ENCODE data around the gene NLRX1. TPM values are rescaled to one million over a fixed set of nuclear protein-coding genes. Genes with fewer than 3 reads are reported as not detected.
A peak's percentile ranks its signal among the peaks of the same experiment; 100 is the strongest.

The NLRX1 gene, protein sequence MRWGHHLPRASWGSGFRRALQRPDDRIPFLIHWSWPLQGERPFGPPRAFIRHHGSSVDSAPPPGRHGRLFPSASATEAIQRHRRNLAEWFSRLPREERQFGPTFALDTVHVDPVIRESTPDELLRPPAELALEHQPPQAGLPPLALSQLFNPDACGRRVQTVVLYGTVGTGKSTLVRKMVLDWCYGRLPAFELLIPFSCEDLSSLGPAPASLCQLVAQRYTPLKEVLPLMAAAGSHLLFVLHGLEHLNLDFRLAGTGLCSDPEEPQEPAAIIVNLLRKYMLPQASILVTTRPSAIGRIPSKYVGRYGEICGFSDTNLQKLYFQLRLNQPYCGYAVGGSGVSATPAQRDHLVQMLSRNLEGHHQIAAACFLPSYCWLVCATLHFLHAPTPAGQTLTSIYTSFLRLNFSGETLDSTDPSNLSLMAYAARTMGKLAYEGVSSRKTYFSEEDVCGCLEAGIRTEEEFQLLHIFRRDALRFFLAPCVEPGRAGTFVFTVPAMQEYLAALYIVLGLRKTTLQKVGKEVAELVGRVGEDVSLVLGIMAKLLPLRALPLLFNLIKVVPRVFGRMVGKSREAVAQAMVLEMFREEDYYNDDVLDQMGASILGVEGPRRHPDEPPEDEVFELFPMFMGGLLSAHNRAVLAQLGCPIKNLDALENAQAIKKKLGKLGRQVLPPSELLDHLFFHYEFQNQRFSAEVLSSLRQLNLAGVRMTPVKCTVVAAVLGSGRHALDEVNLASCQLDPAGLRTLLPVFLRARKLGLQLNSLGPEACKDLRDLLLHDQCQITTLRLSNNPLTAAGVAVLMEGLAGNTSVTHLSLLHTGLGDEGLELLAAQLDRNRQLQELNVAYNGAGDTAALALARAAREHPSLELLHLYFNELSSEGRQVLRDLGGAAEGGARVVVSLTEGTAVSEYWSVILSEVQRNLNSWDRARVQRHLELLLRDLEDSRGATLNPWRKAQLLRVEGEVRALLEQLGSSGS
- 2.7 and 7.5 TPM in 2 replicates for total RNA-seq (2014; rRNA removed; shearing (Covaris generic); ENCODE audit: low replicate concordance)

DNA sequence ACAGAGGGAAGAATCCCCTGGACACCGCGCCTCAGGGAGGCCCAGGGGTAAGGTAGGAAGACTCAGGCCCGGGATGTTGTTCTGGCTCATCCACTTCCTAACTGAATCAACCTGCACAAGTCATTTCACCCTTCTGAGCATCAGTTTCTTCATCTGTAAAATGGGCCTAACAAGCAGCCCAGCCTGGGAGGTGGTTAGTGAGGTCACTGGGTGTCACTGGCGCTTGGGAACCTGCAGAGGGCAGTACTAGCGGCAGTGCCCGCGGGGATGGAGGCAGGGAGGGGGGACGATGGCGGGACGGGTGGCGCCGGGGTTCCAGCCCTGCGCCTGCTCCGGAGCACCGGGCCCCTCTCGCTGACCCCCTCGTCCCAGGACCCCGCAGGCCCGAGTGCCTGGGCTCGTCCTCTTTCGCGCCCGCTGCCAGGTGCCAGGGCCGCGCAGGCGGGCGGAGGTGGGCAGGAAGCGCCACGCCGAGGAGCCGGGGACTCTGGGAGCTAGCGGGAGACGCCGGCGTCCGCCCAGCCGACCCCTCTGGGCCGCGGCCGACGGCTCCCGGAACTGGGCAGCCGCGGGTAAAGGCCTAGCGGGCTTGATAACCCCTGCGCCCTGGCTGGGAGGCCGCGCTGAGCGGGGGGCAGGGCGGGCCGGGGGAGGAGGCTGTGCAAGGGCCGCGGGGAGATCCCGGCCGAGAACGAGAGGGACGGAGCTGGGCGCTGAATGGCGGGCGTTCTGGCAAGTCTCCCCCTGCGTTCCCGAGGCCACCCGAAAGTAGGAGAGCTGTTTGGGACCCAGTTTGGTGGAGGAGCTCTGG lies at the start of gene NLRX1:
TSS of gene NLRX1 (plus strand) at position 255 of the 811 bp plus-strand sequence. CDS start 2,679 bp downstream, outside the sequence.
- peak within 1 kb of the TSS; percentile 74 for H3K4me3 ChIP-seq (ENCODE audit: low read length)
- no peaks in the 10 kb centered on the region for H3K27me3 ChIP-seq (ENCODE audit: low read length)
- H4K20me1 ChIP-seq (ENCODE audit: insufficient read depth, low read depth, low read length): no peaks in the 10 kb centered on the region

DNA sequence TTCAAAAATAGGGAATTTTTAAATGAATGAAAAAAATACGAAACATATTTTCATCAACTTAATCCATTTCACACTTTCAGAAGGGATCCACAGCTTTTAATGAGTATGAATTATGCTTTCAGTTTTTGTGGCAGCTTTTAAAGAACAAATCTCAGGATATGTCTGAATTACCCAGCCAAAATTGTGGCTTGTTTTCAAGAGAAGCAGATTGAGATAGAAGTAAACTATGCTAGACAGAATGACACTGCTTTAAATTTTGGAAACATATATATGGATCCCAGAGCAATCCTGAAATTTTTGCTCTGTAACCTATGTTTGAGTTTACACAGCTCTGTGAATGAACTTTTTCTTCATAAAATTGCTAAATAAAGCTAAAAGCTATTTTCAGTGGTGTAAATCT lies 49.6 kb upstream of the NLRX1 start:
- Histone ChIP-seq H3K79me2 (ENCODE audit: low read length) (peaks cover 19% of the 10 kb centered on the region), H3K27me3 (ENCODE audit: low read length) (no peaks in the 10 kb centered on the region), H3K27ac (ENCODE audit: low read length) (no peak overlapping the region), H3K9ac (ENCODE audit: low read length) (no peak overlapping the region), H3K4me1 (ENCODE audit: low read length) (peaks cover 16% of the 10 kb centered on the region), H2AFZ (ENCODE audit: low read length) (no peak overlapping the region), H3K36me3 (ENCODE audit: insufficient read depth, low read length) (peaks cover 10% of the 10 kb centered on the region; the same call in 1 of the 2 replicates), H3K9me2 (replicated peaks; ENCODE audit: insufficient read depth, low read length) (no peaks in the 10 kb centered on the region), H3K4me2 (ENCODE audit: low read depth, low read length, poor library complexity, severe bottlenecking) (no peak overlapping the region), H3K9me3 (ENCODE audit: low read length) (no peaks in the 10 kb centered on the region), H4K20me1 (ENCODE audit: insufficient read depth, low read depth, low read length) (0 out of 2 replicates have a peak, but pooled peaks cover 7% of the 10 kb centered on the region), H3K4me3 (ENCODE audit: low read length) (no peak overlapping the region)
- no peak for DNase-seq

More for the DNA sequence above, at the start of gene NLRX1:
- Histone ChIP-seq H3K9ac (ENCODE audit: low read length) (peak within 1 kb of the TSS; percentile 79), H3K4me2 (ENCODE audit: low read depth, low read length, poor library complexity, severe bottlenecking) (peak within 1 kb of the TSS; percentile 73), H3K79me2 (ENCODE audit: low read length) (no peaks in the 10 kb centered on the region), H3K9me3 (ENCODE audit: low read length) (no peaks in the 10 kb centered on the region), H3K36me3 (ENCODE audit: insufficient read depth, low read length) (no peaks in the 10 kb centered on the region), H3K4me1 (ENCODE audit: low read length) (peaks cover 3% of the 10 kb centered on the region), H3K27ac (ENCODE audit: low read length) (no peak within 1 kb of the TSS), H3K9me2 (replicated peaks; ENCODE audit: insufficient read depth, low read length) (no peaks in the 10 kb centered on the region), H2AFZ (ENCODE audit: low read length) (peak within 1 kb of the TSS; percentile 78; the same call in 1 of the 2 replicates)
- DNase-seq: peak; percentile 88

DNA sequence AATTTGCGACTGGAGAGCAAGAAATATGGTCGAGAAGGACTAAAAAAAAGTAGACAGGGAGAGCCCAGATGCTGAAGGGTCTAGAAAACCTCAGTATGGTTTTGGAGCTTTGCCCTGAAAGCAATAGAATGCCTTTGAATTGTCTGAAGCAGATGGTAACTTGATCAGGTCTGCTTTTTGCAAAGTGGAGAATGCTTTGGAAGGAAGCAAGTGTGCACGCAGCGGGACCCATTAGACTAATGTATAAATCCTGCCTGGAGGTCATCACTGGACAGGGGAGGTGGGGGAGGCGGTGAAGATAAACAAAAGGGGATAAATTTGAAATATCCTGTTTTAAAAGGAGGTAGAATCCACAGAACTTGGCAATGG lies 47.9 kb upstream of the NLRX1 start:
- peak overlapping the region; percentile 78 for H3K27ac ChIP-seq (ENCODE audit: low read length)
- H3K9me3 ChIP-seq (ENCODE audit: low read length): no peaks in the 10 kb centered on the region
- peak overlapping the region; percentile 76 for H3K4me2 ChIP-seq (ENCODE audit: low read depth, low read length, poor library complexity, severe bottlenecking)
- peak; percentile 53 for DNase-seq
- H4K20me1 ChIP-seq (ENCODE audit: insufficient read depth, low read depth, low read length): 0 out of 2 replicates have a peak, but pooled peaks cover 7% of the 10 kb centered on the region
- H3K27me3 ChIP-seq (ENCODE audit: low read length): no peaks in the 10 kb centered on the region
- H3K4me3 ChIP-seq (ENCODE audit: low read length): peak overlapping the region; percentile 62
- peaks cover 19% of the 10 kb centered on the region for H3K79me2 ChIP-seq (ENCODE audit: low read length)
- no peaks in the 10 kb centered on the region for H3K9me2 ChIP-seq (replicated peaks; ENCODE audit: insufficient read depth, low read length)
- no peak overlapping the region for H2AFZ ChIP-seq (ENCODE audit: low read length)
- H3K36me3 ChIP-seq (ENCODE audit: insufficient read depth, low read length): peaks cover 10% of the 10 kb centered on the region; the same call in 1 of the 2 replicates
- H3K9ac ChIP-seq (ENCODE audit: low read length): peak overlapping the region; percentile 73
- peaks cover 16% of the 10 kb centered on the region for H3K4me1 ChIP-seq (ENCODE audit: low read length)

DNA sequence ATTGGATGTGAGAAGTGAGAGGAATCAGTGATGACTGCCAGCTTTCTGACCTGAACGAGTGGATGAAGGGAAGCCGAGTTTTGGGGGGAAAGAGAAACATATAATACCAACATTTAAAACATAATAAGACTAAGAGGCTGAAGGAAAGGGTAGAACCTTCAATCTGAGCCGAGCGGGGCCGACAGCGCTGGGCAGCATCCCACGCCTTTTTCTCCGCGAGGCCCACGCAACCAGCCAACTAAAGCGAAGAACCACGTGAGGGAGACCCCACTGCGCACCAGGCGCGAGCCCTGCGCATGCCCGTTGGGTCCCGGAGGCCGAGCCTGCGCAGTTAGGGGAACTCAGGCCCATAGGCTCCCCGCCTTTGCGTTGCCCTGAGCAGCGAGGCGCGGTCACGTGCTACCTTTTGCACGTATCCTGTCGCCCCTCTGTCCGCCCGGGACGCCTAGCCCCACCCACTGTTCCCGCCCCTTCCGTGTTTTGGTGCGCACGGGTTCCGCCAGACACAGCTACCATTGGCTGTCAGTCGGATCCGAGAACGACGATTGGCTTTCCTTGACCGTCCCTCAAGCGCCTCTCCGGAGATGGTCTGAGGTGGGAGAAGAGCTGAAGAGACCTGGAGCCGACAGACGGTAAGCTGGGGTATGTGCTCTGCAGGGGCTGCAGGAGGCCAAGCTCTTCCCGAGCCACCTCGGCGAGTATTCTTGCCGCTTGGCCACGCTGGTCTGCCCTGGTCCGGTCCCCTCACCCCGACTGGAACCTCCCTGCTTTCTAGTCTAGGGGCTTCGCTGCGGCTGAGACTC lies 47.3 kb upstream of the NLRX1 start, which contains the start of gene HINFP:
TSS of gene HINFP (plus strand) at position 573 of the 803 bp plus-strand sequence. CDS start 5,365 bp downstream, outside the sequence.
- Histone ChIP-seq H3K79me2 (ENCODE audit: low read length) (peaks cover 19% of the 10 kb centered on the region), H3K4me2 (ENCODE audit: low read depth, low read length, poor library complexity, severe bottlenecking) (peak within 1 kb of the TSS; percentile 87), H3K9me3 (ENCODE audit: low read length) (no peaks in the 10 kb centered on the region), H3K36me3 (ENCODE audit: insufficient read depth, low read length) (peaks cover 10% of the 10 kb centered on the region; the same call in 1 of the 2 replicates), H3K4me1 (ENCODE audit: low read length) (peaks cover 16% of the 10 kb centered on the region), H2AFZ (ENCODE audit: low read length) (no peak within 1 kb of the TSS), H3K27me3 (ENCODE audit: low read length) (no peaks in the 10 kb centered on the region), H3K9ac (ENCODE audit: low read length) (peak within 1 kb of the TSS; percentile 85), H4K20me1 (ENCODE audit: insufficient read depth, low read depth, low read length) (0 out of 2 replicates have a peak, but pooled peaks cover 7% of the 10 kb centered on the region), H3K27ac (ENCODE audit: low read length) (peak within 1 kb of the TSS; percentile 78), H3K9me2 (replicated peaks; ENCODE audit: insufficient read depth, low read length) (no peaks in the 10 kb centered on the region), H3K4me3 (ENCODE audit: low read length) (peak within 1 kb of the TSS; percentile 89)
- DNase-seq: peak; percentile 97

DNA sequence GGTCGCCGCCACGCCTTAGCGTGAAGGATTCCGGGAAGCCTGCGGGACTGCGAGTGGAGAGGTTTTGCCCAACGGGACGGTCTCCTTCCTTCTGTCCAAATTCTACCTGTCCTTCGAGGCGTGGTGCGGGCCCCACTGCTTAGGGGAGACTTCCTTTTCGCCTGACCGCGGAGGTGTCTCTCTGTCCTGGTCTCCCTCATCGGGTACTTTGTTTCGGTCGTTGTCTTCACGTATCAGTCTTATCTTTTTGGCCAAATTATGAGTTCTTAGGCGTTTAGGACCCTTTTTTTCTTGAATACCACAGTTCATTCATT lies 46.8 kb upstream of the NLRX1 start:
- H3K9me2 ChIP-seq (replicated peaks; ENCODE audit: insufficient read depth, low read length): no peaks in the 10 kb centered on the region
- peak overlapping the region; percentile 87 for H3K4me2 ChIP-seq (ENCODE audit: low read depth, low read length, poor library complexity, severe bottlenecking)
- H4K20me1 ChIP-seq (ENCODE audit: insufficient read depth, low read depth, low read length): 0 out of 2 replicates have a peak, but pooled peaks cover 7% of the 10 kb centered on the region
- peaks cover 10% of the 10 kb centered on the region; the same call in 1 of the 2 replicates for H3K36me3 ChIP-seq (ENCODE audit: insufficient read depth, low read length)
- peak overlapping the region; percentile 85 for H3K9ac ChIP-seq (ENCODE audit: low read length)
- peak overlapping the region; percentile 89 for H3K4me3 ChIP-seq (ENCODE audit: low read length)
- H3K27me3 ChIP-seq (ENCODE audit: low read length): no peaks in the 10 kb centered on the region
- peaks cover 16% of the 10 kb centered on the region for H3K4me1 ChIP-seq (ENCODE audit: low read length)
- no peak overlapping the region for H3K27ac ChIP-seq (ENCODE audit: low read length)
- no peak overlapping the region for H2AFZ ChIP-seq (ENCODE audit: low read length)
- no peak for DNase-seq
- peaks cover 19% of the 10 kb centered on the region for H3K79me2 ChIP-seq (ENCODE audit: low read length)
- H3K9me3 ChIP-seq (ENCODE audit: low read length): no peaks in the 10 kb centered on the region

DNA sequence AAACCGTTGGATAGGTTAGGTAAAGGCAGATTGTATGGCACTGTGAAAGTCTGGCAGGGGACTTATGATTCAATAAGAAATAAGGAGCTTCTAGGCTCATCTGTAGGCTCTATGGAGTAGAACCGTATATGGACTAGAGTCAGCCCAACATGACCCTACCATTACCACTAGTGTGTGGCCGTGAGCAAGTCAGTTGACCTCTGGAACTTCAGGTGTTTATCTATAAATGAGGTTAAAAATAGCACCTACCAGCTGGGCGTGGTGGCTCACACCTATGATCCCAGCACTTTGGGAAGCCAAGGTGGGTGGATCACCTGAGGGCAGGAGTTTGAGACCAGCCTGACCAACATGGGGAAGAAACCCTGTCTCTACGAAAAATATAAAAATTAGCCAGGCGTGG lies 42.7 kb upstream of the NLRX1 start:
- Histone ChIP-seq H3K4me2 (ENCODE audit: low read depth, low read length, poor library complexity, severe bottlenecking) (no peak overlapping the region), H3K9ac (ENCODE audit: low read length) (no peak overlapping the region), H3K9me3 (ENCODE audit: low read length) (no peaks in the 10 kb centered on the region), H3K36me3 (ENCODE audit: insufficient read depth, low read length) (no peaks in the 10 kb centered on the region), H3K9me2 (replicated peaks; ENCODE audit: insufficient read depth, low read length) (no peaks in the 10 kb centered on the region), H3K4me3 (ENCODE audit: low read length) (no peak overlapping the region), H3K4me1 (ENCODE audit: low read length) (peaks cover 8% of the 10 kb centered on the region), H4K20me1 (ENCODE audit: insufficient read depth, low read depth, low read length) (0 out of 2 replicates have a peak, but pooled peaks cover 7% of the 10 kb centered on the region), H3K27me3 (ENCODE audit: low read length) (no peaks in the 10 kb centered on the region), H3K27ac (ENCODE audit: low read length) (no peak overlapping the region), H2AFZ (ENCODE audit: low read length) (no peak overlapping the region), H3K79me2 (ENCODE audit: low read length) (peaks cover 19% of the 10 kb centered on the region)
- DNase-seq: no peak
